ENCODE measurements around the gene ARHGDIG.

The ARHGDIG gene

DNA sequence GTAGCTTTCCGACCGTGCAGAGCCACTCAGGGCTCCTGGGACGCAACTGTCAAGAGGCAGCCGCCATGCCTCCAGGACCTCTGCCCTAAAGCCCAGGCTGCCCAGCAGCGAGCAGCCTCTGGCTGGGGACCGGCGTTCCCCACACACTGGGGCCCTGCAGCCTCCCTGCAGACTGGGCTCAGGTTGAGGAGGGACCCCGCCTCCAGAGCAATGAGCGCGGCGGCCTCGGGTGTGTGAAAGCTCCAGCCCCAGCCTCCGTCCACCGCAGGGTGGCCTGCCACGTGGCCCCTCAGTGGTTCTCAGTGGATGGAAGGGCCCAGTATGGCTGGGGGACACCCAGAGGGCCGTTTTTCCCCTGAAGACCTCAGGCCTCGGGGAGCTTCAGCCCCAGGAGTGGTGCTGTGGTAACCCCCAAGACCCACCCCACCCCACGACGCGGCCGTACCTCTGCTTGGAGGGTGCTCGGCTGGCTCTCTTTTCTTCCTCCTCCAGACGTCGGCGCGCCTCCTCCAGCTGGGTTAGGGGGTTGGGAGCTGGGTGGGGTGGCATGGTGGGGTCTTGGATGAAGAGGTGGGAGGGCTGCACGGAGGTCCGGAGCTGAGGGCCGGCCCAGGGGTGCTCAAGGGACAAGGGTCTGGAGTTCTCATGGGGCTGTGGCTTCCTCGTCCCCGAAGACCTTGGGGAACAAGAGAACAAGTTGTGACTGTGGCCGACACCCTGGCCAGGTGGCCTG is 12.8 kb downstream of the ARHGDIG start:
- no CpG with 5 or more reads among the region's 32 CpGs for WGBS, 2 donors (ENCODE audit: extremely low coverage in 2 of 2, insufficient read length in 2 of 2, insufficient replicate concordance in 1 of 2)
- Histone ChIP-seq H2BK5ac (ENCODE audit: low read length) (no peak overlapping the region), H3K79me1 (ENCODE audit: low read depth, low read length) (peaks cover 9% of the 10 kb centered on the region), H3K27ac (replicated peaks; ENCODE audit: low read length) (no peak overlapping the region), H3K4me2 (ENCODE audit: insufficient read depth, low read length, poor library complexity, severe bottlenecking) (no peak overlapping the region), H3K18ac (ENCODE audit: low read length) (no peak overlapping the region), H4K91ac (ENCODE audit: low read depth, low read length, poor library complexity) (no peak overlapping the region), H4K8ac (ENCODE audit: low read depth, low read length) (no peak overlapping the region), H3K4ac (ENCODE audit: low read length) (no peak overlapping the region), H3K36me3 (replicated peaks in 1 of 2; ENCODE audit: control insufficient read depth in 2 of 2, insufficient read depth in 2 of 2, low read length in 2 of 2) (peaks cover 33 to 78% of the 10 kb centered on the region in 2 donors), H2AFZ (ENCODE audit: low read length) (no peak overlapping the region), H3K9me3 (replicated peaks in 1 of 2; ENCODE audit: control insufficient read depth in 2 of 2, insufficient read depth in 1 of 2, low read depth in 1 of 2, low read length in 2 of 2) (no peaks in the 10 kb centered on the region), H2BK12ac (ENCODE audit: low read length) (no peak overlapping the region), H3K9ac (ENCODE audit: low read depth, low read length, poor library complexity) (no peak overlapping the region), H2BK15ac (ENCODE audit: low read length) (no peak overlapping the region), H3K14ac (ENCODE audit: low read length) (no peak overlapping the region), H2BK120ac (ENCODE audit: low read depth, low read length) (no peak overlapping the region), H3K4me1 (ENCODE audit: control insufficient read depth in 2 of 2, insufficient read depth in 1 of 2, low read depth in 1 of 2, low read length in 2 of 2) (no peaks in the 10 kb centered on the region), H3K27me3 (ENCODE audit: control insufficient read depth in 3 of 3, insufficient read depth in 3 of 3, low read depth in 1 of 3, low read length in 3 of 3) (no peaks in the 10 kb centered on the region), H3K23ac (ENCODE audit: low read depth, low read length, poor library complexity) (no peak overlapping the region), H3K4me3 (ENCODE audit: low read length in 2 of 2) (no peak overlapping the region), H2AK5ac (ENCODE audit: low read depth, low read length) (no peak overlapping the region)
- DNase-seq (ENCODE audit: low spot score), result no peak

DNA sequence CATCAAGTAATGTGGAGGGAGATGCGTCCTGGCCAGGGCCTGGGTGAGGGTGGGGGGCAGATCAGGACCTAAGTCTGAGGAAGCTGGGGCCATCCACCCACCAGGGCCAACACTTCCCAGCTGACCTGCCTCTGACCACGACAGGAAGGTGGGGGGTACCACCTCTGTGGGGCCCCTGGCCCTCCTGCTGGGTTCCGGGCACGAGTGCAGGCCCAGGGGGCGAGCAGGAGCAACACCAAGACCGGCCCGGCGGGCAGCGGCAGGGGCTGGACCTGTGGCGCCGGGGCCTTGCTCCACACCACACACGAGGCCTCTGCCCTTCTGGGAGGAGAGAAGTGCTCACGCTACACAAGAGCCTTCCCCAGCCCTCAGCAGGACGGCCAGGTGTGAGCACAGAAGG is 15.9 kb downstream of the ARHGDIG start:
- Histone ChIP-seq H2BK5ac (ENCODE audit: low read length) (no peak overlapping the region), H2AFZ (ENCODE audit: low read length) (no peak overlapping the region), H2BK12ac (ENCODE audit: low read length) (no peak overlapping the region), H3K27me3 (ENCODE audit: control insufficient read depth in 3 of 3, insufficient read depth in 3 of 3, low read depth in 1 of 3, low read length in 3 of 3) (no peaks in the 10 kb centered on the region), H3K9me3 (replicated peaks in 1 of 2; ENCODE audit: control insufficient read depth in 2 of 2, insufficient read depth in 1 of 2, low read depth in 1 of 2, low read length in 2 of 2) (no peaks in the 10 kb centered on the region), H2BK15ac (ENCODE audit: low read length) (no peak overlapping the region), H3K4me2 (ENCODE audit: insufficient read depth, low read length, poor library complexity, severe bottlenecking) (no peak overlapping the region), H3K36me3 (replicated peaks in 1 of 2; ENCODE audit: control insufficient read depth in 2 of 2, insufficient read depth in 2 of 2, low read length in 2 of 2) (peaks cover 23 to 61% of the 10 kb centered on the region in 2 donors), H3K23ac (ENCODE audit: low read depth, low read length, poor library complexity) (peak overlapping the region; percentile 65), H4K8ac (ENCODE audit: low read depth, low read length) (no peak overlapping the region), H3K18ac (ENCODE audit: low read length) (no peak overlapping the region), H3K4me1 (ENCODE audit: control insufficient read depth in 2 of 2, insufficient read depth in 1 of 2, low read depth in 1 of 2, low read length in 2 of 2) (no peaks in the 10 kb centered on the region), H3K9ac (ENCODE audit: low read depth, low read length, poor library complexity) (peak overlapping the region; percentile 60), H3K79me1 (ENCODE audit: low read depth, low read length) (peaks cover 6% of the 10 kb centered on the region), H2AK5ac (ENCODE audit: low read depth, low read length) (no peak overlapping the region), H3K27ac (replicated peaks; ENCODE audit: low read length) (no peak overlapping the region), H3K4me3 (ENCODE audit: low read length in 2 of 2) (no peak overlapping the region), H4K91ac (ENCODE audit: low read depth, low read length, poor library complexity) (no peak overlapping the region), H3K14ac (ENCODE audit: low read length) (peak overlapping the region; percentile 38), H3K4ac (ENCODE audit: low read length) (no peak overlapping the region), H2BK120ac (ENCODE audit: low read depth, low read length) (no peak overlapping the region)
- no CpG with 5 or more reads among the region's 14 CpGs for WGBS, 2 donors (ENCODE audit: extremely low coverage in 2 of 2, insufficient read length in 2 of 2, insufficient replicate concordance in 1 of 2)
- no peak for DNase-seq (ENCODE audit: low spot score)

DNA sequence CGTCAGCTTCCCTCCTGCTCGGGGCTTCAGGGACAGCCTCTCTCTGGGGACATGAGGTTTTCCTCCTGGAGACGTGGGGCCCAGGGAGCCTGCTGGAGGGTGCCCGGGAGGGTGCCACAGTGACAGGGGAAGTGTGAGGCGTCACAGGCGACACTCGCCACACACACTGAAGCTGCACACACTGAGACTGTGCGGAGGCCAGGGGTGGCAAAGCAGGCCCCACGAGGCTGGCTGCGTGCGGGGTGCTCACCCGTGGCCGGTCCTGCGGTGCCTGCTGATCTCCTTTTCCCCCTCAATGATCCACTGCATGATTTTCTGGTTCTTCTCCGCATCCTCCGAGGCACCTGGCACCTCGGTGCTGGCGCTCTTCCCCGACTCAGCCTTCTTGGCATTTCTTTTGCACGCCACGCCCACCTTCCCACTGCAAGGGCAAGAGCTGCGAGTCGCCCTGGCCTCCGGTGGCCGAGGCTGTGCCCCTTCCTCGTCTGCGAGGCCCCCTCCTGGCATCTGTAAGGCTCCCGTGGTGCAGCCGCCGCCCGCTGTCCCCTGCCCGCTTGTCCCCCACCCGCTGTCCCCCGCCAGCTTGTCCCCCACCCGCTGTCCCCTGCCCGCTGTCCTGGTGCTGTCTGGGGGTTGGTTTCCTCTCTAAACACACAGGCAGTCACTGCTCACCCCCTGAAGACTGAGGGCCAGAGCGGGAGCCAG is 16.6 kb downstream of the ARHGDIG start:
- H4K8ac ChIP-seq (ENCODE audit: low read depth, low read length), result no peak overlapping the region
- no peak overlapping the region for H3K14ac ChIP-seq (ENCODE audit: low read length)
- no peak for DNase-seq (ENCODE audit: low spot score)
- no peak overlapping the region for H3K18ac ChIP-seq (ENCODE audit: low read length)
- H2BK15ac ChIP-seq (ENCODE audit: low read length), result no peak overlapping the region
- no peak overlapping the region for H3K23ac ChIP-seq (ENCODE audit: low read depth, low read length, poor library complexity)
- H3K4ac ChIP-seq (ENCODE audit: low read length), result no peak overlapping the region
- H3K27ac ChIP-seq (replicated peaks; ENCODE audit: low read length), result no peak overlapping the region
- no peaks in the 10 kb centered on the region for H3K9me3 ChIP-seq (replicated peaks in 1 of 2; ENCODE audit: control insufficient read depth in 2 of 2, insufficient read depth in 1 of 2, low read depth in 1 of 2, low read length in 2 of 2)
- H3K36me3 ChIP-seq (replicated peaks in 1 of 2; ENCODE audit: control insufficient read depth in 2 of 2, insufficient read depth in 2 of 2, low read length in 2 of 2), result peaks cover 21 to 56% of the 10 kb centered on the region in 2 donors
- H3K9ac ChIP-seq (ENCODE audit: low read depth, low read length, poor library complexity), result no peak overlapping the region
- no peak overlapping the region for H3K4me2 ChIP-seq (ENCODE audit: insufficient read depth, low read length, poor library complexity, severe bottlenecking)
- no peak overlapping the region for H2AK5ac ChIP-seq (ENCODE audit: low read depth, low read length)
- H4K91ac ChIP-seq (ENCODE audit: low read depth, low read length, poor library complexity), result no peak overlapping the region
- H3K4me1 ChIP-seq (ENCODE audit: control insufficient read depth in 2 of 2, insufficient read depth in 1 of 2, low read depth in 1 of 2, low read length in 2 of 2), result no peaks in the 10 kb centered on the region
- no peak overlapping the region for H2BK5ac ChIP-seq (ENCODE audit: low read length)
- no peaks in the 10 kb centered on the region for H3K27me3 ChIP-seq (ENCODE audit: control insufficient read depth in 3 of 3, insufficient read depth in 3 of 3, low read depth in 1 of 3, low read length in 3 of 3)
- no peak overlapping the region for H2BK12ac ChIP-seq (ENCODE audit: low read length)
- H3K4me3 ChIP-seq (ENCODE audit: low read length in 2 of 2), result no peak overlapping the region
- no peak overlapping the region for H2BK120ac ChIP-seq (ENCODE audit: low read depth, low read length)
- H3K79me1 ChIP-seq (ENCODE audit: low read depth, low read length), result peaks cover 5% of the 10 kb centered on the region
- no CpG with 5 or more reads among the region's 37 CpGs for WGBS, 2 donors (ENCODE audit: extremely low coverage in 2 of 2, insufficient read length in 2 of 2, insufficient replicate concordance in 1 of 2)
- H2AFZ ChIP-seq (ENCODE audit: low read length), result no peak overlapping the region

DNA sequence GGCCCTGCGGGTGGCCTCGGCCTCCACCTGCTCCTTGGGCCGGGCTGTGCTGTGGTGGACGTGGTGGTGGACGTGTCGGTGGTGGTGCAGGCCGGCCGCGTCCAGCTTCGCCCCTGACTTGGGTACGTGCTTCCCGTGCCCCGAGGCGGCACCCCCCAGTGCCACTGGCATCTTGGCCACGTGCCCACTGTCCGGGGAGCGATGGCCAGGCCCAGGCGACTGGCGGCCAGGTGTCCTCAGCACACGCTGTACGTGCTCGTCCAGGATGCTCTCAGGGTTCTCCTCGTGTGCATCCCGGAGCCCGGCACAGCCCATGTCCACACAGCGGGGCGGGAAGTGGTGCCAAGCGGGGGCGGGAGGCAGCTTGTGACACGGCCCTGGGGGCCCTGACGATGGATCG is 17.4 kb downstream of the ARHGDIG start:
- Histone ChIP-seq H3K14ac (ENCODE audit: low read length) (no peak overlapping the region), H3K9ac (ENCODE audit: low read depth, low read length, poor library complexity) (no peak overlapping the region), H3K9me3 (replicated peaks in 1 of 2; ENCODE audit: control insufficient read depth in 2 of 2, insufficient read depth in 1 of 2, low read depth in 1 of 2, low read length in 2 of 2) (no peaks in the 10 kb centered on the region), H3K4ac (ENCODE audit: low read length) (no peak overlapping the region), H2AK5ac (ENCODE audit: low read depth, low read length) (no peak overlapping the region), H3K27me3 (ENCODE audit: control insufficient read depth in 3 of 3, insufficient read depth in 3 of 3, low read depth in 1 of 3, low read length in 3 of 3) (no peaks in the 10 kb centered on the region), H3K23ac (ENCODE audit: low read depth, low read length, poor library complexity) (peak overlapping the region; percentile 80), H3K18ac (ENCODE audit: low read length) (no peak overlapping the region), H2BK120ac (ENCODE audit: low read depth, low read length) (no peak overlapping the region), H3K27ac (replicated peaks; ENCODE audit: low read length) (no peak overlapping the region), H3K36me3 (replicated peaks in 1 of 2; ENCODE audit: control insufficient read depth in 2 of 2, insufficient read depth in 2 of 2, low read length in 2 of 2) (peaks cover 16 to 48% of the 10 kb centered on the region in 2 donors), H2AFZ (ENCODE audit: low read length) (no peak overlapping the region), H4K91ac (ENCODE audit: low read depth, low read length, poor library complexity) (no peak overlapping the region), H4K8ac (ENCODE audit: low read depth, low read length) (no peak overlapping the region), H2BK12ac (ENCODE audit: low read length) (no peak overlapping the region), H3K79me1 (ENCODE audit: low read depth, low read length) (peaks cover 5% of the 10 kb centered on the region), H3K4me3 (ENCODE audit: low read length in 2 of 2) (no peak overlapping the region), H3K4me2 (ENCODE audit: insufficient read depth, low read length, poor library complexity, severe bottlenecking) (no peak overlapping the region), H3K4me1 (ENCODE audit: control insufficient read depth in 2 of 2, insufficient read depth in 1 of 2, low read depth in 1 of 2, low read length in 2 of 2) (no peaks in the 10 kb centered on the region), H2BK5ac (ENCODE audit: low read length) (no peak overlapping the region), H2BK15ac (ENCODE audit: low read length) (no peak overlapping the region)
- no CpG with 5 or more reads among the region's 32 CpGs for WGBS, 2 donors (ENCODE audit: extremely low coverage in 2 of 2, insufficient read length in 2 of 2, insufficient replicate concordance in 1 of 2)
- DNase-seq (ENCODE audit: low spot score), result no peak
